Measurements from ENCODE around the gene HNMT. TPM values are rescaled to one million over a fixed set of nuclear protein-coding genes. Genes with fewer than 3 reads are reported as not detected.

The HNMT gene
- total RNA-seq, 2 experiments from 2014 or later, result 0.78 TPM; not detected in 1

DNA sequence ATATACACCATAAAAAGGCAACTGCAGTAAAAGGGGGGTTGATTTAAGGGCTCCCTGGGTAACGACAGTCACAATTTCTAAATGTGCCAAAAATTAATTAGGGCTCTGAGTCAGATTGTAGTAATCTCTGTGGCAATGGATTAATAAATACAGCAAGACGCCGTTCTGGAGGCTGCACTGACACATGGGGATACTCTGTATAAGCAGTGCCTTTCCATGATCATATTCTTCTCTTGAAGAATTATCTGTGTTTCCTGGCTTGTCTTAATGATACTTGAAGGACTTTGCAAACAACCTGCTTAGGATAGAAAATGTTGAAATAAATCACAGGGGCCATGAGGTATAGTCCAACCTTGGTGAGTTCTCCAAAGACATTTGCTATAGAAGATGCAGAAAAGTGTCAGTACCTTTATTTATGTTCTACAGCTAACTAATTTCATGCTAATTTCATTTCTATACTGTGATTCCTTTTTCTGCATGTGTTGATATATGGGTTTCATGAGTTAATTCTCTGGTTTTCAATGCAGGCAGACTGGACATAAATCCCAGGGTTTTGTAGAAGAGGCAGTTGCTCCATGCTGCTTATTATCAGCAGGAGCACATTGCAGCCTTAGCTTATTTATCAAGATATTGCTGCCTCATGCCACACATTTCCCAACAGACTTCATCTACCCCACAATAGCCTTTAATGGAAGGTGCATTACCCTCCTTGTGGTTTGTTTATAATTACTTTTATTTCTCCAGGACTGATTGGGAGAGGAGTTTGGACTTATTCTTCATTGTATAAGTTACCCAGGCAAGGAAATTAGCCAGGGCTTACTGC lies 54.8 kb downstream of the HNMT start:
- Mint-ChIP-seq H3K4me3 (no peak overlapping the region), H3K27me3 (no peaks in the 10 kb centered on the region), H3K9me3 (peaks cover 2% of the 10 kb centered on the region), H3K27ac (no peak overlapping the region), H3K36me3 (ENCODE audit: low read depth) (no peaks in the 10 kb centered on the region), H3K4me1 (ENCODE audit: low read depth) (no peaks in the 10 kb centered on the region)
- ChIA-PET POLR2A (no interaction called here), CTCF (no interaction called here)
- Histone ChIP-seq H3K27ac (ENCODE audit: low read depth in 1 of 2, low read length in 2 of 2) (no peak overlapping the region), H3K36me3 (ENCODE audit: insufficient read depth, low read length) (no peaks in the 10 kb centered on the region), H3K9me3 (ENCODE audit: control insufficient read depth in 1 of 2, insufficient read depth in 1 of 2, low read length in 2 of 2) (no peaks in the 10 kb centered on the region), H3K27me3 (ENCODE audit: control insufficient read depth in 1 of 2, insufficient read depth in 2 of 2, low read length in 2 of 2) (no peaks in the 10 kb centered on the region), H3K4me1 (ENCODE audit: insufficient read depth, low read length) (no peaks in the 10 kb centered on the region), H3K4me3 (ENCODE audit: low read length) (no peak overlapping the region)
- DNase-seq (no peak), ATAC-seq (ENCODE audit: poor library complexity) (no peak)
- TF ChIP-seq, protein P1, sequence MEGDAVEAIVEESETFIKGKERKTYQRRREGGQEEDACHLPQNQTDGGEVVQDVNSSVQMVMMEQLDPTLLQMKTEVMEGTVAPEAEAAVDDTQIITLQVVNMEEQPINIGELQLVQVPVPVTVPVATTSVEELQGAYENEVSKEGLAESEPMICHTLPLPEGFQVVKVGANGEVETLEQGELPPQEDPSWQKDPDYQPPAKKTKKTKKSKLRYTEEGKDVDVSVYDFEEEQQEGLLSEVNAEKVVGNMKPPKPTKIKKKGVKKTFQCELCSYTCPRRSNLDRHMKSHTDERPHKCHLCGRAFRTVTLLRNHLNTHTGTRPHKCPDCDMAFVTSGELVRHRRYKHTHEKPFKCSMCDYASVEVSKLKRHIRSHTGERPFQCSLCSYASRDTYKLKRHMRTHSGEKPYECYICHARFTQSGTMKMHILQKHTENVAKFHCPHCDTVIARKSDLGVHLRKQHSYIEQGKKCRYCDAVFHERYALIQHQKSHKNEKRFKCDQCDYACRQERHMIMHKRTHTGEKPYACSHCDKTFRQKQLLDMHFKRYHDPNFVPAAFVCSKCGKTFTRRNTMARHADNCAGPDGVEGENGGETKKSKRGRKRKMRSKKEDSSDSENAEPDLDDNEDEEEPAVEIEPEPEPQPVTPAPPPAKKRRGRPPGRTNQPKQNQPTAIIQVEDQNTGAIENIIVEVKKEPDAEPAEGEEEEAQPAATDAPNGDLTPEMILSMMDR (IDR thresholded peaks at IDR 0.05), result no peak
- intact Hi-C loops (cut with DNase I, micrococcal nuclease), result no loop called here

GRCh38 chr2:138020432-138020831 lies 56.2 kb downstream of the HNMT start:
- no peak for ATAC-seq (ENCODE audit: poor library complexity)
- H3K4me1 ChIP-seq (ENCODE audit: insufficient read depth, low read length), result no peaks in the 10 kb centered on the region
- TF ChIP-seq, protein P1 (IDR thresholded peaks at IDR 0.05), result no peak
- H3K4me3 Mint-ChIP-seq, result no peak overlapping the region
- intact Hi-C loops (cut with DNase I, micrococcal nuclease), result no loop called here
- no peaks in the 10 kb centered on the region for H3K36me3 Mint-ChIP-seq (ENCODE audit: low read depth)
- H3K4me3 ChIP-seq (ENCODE audit: low read length), result no peak overlapping the region
- H3K9me3 ChIP-seq (ENCODE audit: control insufficient read depth in 1 of 2, insufficient read depth in 1 of 2, low read length in 2 of 2), result no peaks in the 10 kb centered on the region
- H3K4me1 Mint-ChIP-seq (ENCODE audit: low read depth), result no peaks in the 10 kb centered on the region
- no peak overlapping the region for H3K27ac Mint-ChIP-seq
- H3K27me3 ChIP-seq (ENCODE audit: control insufficient read depth in 1 of 2, insufficient read depth in 2 of 2, low read length in 2 of 2), result no peaks in the 10 kb centered on the region
- H3K9me3 Mint-ChIP-seq, result peaks cover 2% of the 10 kb centered on the region
- H3K27ac ChIP-seq (ENCODE audit: low read depth in 1 of 2, low read length in 2 of 2), result no peak overlapping the region
- no peak for DNase-seq
- H3K36me3 ChIP-seq (ENCODE audit: insufficient read depth, low read length), result no peaks in the 10 kb centered on the region
- ChIA-PET POLR2A (no interaction called here), CTCF (no interaction called here)
- H3K27me3 Mint-ChIP-seq, result no peaks in the 10 kb centered on the region

GRCh38 chr2:138021154-138021553 lies 56.9 kb downstream of the HNMT start:
- Histone ChIP-seq H3K27me3 (ENCODE audit: control insufficient read depth in 1 of 2, insufficient read depth in 2 of 2, low read length in 2 of 2) (no peaks in the 10 kb centered on the region), H3K36me3 (ENCODE audit: insufficient read depth, low read length) (no peaks in the 10 kb centered on the region), H3K27ac (ENCODE audit: low read depth in 1 of 2, low read length in 2 of 2) (no peak overlapping the region), H3K4me1 (ENCODE audit: insufficient read depth, low read length) (no peaks in the 10 kb centered on the region), H3K4me3 (ENCODE audit: low read length) (no peak overlapping the region), H3K9me3 (ENCODE audit: control insufficient read depth in 1 of 2, insufficient read depth in 1 of 2, low read length in 2 of 2) (no peaks in the 10 kb centered on the region)
- TF ChIP-seq, protein P1 (IDR thresholded peaks at IDR 0.05), result no peak
- Mint-ChIP-seq H3K4me3 (no peak overlapping the region), H3K27me3 (no peaks in the 10 kb centered on the region), H3K36me3 (ENCODE audit: low read depth) (no peaks in the 10 kb centered on the region), H3K9me3 (peaks cover 2% of the 10 kb centered on the region), H3K4me1 (ENCODE audit: low read depth) (no peaks in the 10 kb centered on the region), H3K27ac (no peak overlapping the region)
- DNase-seq (no peak), ATAC-seq (ENCODE audit: poor library complexity) (no peak)
- ChIA-PET CTCF (no interaction called here), POLR2A (no interaction called here)
- intact Hi-C loops (cut with DNase I, micrococcal nuclease), result no loop called here
